PC-9 (cell line): ENCODE data around the gene IGF2R.

Experiments used
- EZH2 ChIP-seq: fragments of 200-600 bp; sonication (generic); IDR thresholded peaks from 2 replicates; pipeline ENCODE4 v1.8.0; 2017; ENCODE audit warnings: antibody characterized with exemption, low read depth
- TF ChIP-seq, protein P1 (sequence below): fragments of 200-600 bp; sonication (generic); conservative IDR thresholded peaks from 2 replicates; pipeline ENCODE4 v1.6.1; 2017; ENCODE audit warnings: mixed run types, antibody characterized with exemption, mild to moderate bottlenecking, moderate library complexity

GRCh38 chr6:160068346-160068745 is 99.5 kb downstream of the IGF2R start:
- TF ChIP-seq, protein P1, sequence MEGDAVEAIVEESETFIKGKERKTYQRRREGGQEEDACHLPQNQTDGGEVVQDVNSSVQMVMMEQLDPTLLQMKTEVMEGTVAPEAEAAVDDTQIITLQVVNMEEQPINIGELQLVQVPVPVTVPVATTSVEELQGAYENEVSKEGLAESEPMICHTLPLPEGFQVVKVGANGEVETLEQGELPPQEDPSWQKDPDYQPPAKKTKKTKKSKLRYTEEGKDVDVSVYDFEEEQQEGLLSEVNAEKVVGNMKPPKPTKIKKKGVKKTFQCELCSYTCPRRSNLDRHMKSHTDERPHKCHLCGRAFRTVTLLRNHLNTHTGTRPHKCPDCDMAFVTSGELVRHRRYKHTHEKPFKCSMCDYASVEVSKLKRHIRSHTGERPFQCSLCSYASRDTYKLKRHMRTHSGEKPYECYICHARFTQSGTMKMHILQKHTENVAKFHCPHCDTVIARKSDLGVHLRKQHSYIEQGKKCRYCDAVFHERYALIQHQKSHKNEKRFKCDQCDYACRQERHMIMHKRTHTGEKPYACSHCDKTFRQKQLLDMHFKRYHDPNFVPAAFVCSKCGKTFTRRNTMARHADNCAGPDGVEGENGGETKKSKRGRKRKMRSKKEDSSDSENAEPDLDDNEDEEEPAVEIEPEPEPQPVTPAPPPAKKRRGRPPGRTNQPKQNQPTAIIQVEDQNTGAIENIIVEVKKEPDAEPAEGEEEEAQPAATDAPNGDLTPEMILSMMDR, result no peak
- no peak for TF ChIP-seq EZH2
